ENCODE measurements around the gene PPP1R14D.
A peak's percentile ranks its signal among the peaks of the same experiment; 100 is the strongest.
"Not testable (repeated sequence)": the region's sequence is repeated elsewhere in the genome, so short reads cannot be mapped to it uniquely, and the experiment has no call there.

Gene PPP1R14D, protein sequence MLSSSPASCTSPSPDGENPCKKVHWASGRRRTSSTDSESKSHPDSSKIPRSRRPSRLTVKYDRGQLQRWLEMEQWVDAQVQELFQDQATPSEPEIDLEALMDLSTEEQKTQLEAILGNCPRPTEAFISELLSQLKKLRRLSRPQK

DNA sequence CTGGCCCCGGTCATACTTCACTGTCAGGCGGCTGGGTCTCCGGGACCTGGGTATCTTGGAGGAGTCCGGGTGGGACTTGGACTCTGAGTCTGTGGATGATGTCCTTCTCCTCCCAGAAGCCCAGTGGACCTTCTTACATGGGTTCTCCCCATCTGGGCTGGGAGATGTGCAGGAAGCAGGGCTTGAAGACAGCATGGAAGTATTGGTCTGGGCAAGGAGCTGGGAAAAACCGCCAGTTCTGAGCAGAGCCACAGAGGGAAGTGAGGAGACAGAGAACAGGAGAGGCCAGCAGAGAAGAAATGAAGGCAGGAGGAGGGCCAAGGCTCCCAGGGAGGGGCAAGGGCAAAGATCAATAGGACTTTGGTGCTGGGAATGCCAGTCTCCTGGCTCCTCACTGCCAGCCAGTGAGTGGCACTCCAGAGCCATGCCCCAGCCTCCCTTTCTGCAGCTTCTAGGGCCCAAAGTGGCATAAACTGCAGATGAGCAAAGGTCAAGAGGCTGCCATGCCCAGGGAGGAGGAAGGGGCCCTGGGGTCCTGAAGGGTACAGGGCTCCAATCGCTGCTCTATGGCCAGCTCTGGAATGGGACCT lies at the start of gene PPP1R14D:
PPP1R14D (minus strand) TSS at position 262 of the 590 bp plus-strand sequence; CDS start at position 195, 67 bp downstream.
- no peak for DNase-seq

DNA sequence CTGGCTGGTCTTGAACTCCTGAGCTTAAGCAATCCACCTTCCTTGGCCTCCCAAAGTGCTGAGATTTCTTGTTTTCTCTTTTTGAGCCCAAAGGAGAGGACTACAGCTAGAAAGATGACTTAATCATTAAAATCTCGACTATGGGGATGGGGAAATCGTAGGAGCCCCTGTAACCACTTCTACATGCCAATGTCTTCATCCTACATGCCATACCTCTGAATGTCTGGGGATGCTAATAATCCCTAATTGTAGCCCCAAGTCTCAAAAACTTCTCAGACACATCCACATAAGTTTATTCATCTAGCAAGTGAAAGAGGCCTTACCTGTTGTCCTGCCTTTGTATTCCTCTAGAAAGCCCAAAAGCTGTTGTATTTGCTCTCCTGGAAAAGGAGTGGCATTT lies 49.2 kb upstream of the PPP1R14D start:
- DNase-seq = no peak

DNA sequence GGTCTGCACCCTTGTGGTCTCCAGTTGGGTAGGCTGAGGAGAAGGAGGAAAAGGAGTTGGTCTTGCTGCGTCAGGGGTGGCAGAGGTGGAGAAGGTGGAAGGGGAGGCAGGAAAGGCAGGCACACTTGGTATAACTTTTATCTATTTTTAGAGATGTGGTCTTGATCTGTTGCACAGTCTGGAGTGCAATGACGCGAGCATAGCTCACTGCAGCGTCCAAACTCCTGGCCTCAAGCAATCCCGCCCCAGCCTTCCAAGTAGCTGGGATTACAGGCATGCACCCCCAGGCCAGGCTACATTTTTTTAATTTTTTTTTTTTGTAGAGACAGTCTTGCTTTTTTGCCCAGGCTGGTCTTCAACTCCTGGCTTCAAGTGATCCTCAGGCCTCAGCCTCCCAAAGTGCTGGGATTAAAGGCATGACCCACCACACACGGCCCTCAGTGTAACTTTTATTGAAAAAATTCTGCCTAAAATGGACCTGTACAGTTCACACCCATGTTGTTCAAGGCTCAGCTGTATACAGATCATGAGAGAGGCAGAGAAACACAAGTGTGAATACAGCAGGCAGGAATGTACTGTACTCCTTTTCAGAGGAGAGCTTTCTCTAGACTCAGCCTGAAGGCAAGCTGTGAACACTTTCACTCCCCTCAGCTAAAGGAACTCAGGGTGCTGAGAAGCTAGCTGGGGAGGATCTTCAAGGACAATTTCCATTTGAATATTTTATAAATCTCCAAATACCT lies 47.7 kb upstream of the PPP1R14D start:
- no peak for DNase-seq

DNA sequence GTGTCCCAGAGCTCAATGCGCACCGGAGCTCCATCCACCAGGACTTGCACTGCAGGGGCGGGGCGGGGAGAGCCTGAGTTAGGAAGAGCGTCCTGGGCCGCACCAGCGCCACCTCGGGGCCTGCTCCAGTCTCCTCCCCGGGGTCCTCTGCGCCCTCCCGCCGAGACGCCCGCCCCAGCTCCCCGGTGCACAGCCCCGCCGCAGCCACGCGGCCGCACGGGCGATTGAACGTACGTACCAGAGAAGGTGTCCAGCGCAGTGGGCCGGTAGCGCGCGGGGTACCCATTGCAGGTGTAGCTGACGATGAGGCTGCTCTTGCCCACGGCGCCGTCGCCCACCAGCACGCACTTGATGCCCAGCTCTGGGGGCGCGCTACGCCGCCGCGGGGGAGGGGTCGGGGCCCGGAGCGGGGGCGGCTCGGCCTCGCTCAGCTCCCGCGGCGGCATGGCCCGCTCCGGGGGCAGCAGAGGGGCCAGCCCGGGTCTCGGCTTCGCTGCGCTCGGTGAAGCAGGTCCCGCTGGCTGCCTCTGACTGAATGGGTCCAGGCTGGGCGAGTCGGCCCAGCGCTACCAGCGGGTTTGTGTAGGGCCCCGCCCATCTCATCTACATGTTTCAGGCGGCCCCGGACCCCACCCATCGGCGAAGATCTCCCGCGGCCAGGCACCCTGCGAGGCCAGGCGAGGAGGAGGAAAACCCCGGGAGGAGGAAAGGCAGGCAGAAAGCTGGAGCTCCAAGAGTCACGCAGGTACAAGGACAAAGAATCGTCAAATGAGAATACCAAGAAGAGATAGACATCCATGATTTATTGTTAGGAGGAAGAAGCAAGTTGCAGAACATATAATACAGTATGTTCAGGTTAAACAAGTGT lies 45.4 kb upstream of the PPP1R14D start, which contains the start of gene RHOV:
RHOV (minus strand) TSS at position 541 of the 868 bp plus-strand sequence; CDS start at position 446, 95 bp downstream.
- DNase-seq = peak; percentile 72

DNA sequence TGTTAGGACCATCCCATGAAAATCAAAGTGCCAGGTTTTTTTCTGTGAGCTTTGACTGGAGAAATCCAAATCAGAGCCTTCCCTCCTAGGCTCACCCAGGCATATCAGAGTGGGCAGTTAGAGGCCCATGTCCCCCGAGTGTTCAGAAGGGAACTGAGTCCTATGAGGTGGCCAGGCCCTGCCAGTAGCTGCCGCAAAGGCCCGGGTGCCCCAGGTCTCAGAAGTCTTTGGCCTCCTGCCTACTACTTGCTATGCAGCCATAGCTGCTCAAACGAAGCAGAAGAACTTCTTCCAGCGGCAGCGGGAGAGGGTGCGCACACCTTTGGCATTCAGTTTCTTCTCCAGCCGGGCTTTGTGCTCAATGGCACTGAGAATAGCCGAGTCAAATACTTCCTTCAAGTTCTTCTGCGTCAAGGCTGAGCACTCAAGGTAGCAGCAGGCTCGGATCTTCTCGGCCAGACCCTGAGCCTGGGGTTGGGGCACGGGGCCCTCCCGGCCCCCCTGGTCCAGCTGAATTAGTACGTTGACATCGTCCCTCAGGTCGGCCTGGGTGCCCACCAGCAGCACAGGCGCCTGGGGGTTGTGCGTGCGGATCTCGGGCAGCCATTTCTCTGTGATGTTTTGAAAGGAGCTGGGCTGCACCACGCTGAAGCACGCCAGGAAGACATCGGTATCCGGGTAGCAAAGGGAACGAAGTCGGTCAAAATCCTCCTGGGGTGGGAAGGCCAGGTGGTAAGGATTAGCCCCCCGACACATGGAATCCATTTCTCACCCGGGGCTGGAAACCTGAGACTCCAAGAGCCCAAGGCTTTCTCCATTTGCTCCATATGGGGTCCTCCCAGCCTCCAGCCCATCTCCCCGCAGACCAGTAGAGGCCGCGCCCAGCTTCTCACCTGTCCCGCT lies 44.5 kb upstream of the PPP1R14D start:
- DNase-seq = no peak

DNA sequence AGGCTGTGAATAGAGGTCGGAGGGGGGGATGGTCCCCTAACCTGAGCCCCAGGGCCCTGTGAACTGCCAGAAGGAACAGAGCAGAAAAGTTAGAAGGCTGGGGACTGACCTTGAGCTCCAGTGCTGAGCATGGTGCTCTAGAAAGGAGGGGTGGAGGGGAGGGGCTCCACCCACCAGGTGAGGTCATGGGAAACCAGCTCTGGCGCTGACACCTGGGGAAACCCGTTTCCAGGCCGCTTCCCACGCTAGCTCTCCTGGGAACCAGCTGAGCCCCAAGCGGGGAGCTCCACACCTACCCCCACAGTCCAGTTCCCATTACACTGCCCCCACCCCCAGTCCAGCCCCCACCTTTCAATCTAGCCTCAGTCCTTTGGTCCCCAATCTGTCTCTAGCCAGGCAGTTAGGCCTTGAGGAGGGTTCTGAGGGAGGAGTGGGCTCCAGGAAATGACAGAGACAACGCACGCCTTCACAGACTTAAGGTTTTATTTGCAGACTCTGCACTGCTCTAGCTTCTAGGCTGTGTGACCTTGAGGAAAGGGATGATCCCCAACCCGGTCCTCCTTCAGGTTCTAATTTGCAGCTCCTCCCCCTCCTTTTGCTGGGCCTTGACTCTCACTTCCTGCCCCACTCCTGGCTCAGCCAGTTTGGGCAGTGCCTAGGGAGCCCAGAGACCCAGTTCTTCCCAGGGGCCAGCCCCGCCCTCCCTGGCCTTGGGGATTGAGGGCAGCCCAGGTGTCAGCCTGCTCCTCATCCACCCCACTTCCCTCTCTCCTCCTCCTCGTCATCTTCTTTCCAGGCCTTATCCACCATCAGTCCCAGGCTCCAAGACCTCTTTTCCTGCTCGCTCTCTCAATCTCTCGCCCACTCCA lies 43.5 kb upstream of the PPP1R14D start:
- no peak for DNase-seq

DNA sequence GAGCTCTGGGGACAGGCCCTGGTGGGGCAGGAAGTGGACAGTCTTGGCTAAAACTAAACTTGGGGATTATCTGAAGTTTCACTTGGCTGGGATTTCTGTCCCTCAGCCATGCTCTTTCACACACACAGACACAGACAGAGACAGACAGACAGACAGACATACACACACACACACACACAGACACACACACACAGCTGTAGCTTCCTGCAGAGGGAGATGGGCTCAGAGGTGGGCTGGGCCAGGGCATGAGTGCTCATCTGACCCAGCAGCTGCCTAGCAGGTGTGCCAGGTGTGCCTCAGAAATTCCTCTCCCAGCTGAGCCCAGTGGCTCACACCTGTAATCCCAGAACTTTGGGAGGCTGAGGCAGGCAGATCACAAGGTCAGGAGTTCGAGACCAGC lies 42.2 kb upstream of the PPP1R14D start:
- no peak for DNase-seq

DNA sequence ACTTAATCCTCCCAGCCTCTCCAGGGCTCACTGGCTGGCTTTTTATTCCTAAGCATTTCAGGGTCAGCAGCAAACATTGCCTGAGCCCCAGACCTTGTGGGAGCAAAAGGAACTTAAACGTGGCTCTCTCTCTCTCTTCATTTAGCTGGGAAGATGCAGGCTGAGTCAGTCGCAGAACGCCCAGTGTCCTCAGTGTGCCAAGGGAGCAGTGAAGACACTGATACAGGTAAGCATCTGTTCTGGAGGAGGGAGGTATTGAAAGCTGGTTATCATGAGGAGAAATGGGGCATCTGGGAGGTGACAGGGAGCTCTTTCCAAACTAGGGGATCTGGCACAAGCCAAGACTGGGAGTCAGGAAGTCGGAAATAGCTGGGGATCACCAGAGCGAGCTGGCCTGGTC lies 41.2 kb upstream of the PPP1R14D start:
- DNase-seq = no peak

DNA sequence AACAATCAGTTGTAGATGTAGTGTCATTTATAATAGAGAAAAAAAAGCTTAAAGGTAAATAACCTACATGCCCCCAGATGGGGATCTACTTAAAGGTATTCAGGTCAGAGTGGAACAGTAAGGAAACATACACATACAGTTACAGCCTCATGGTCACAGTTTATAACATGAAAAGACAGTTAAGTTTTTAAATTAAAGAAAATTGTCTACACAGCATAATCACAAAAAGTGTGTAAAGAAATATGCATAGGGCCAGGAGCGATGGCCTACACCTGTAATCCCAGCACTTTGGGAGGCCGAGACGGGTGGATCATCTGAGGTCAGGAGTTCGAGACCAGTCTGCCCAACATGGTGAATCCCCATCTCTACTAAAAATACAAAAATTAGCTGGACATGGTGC lies 38.7 kb upstream of the PPP1R14D start:
- no peak for DNase-seq

DNA sequence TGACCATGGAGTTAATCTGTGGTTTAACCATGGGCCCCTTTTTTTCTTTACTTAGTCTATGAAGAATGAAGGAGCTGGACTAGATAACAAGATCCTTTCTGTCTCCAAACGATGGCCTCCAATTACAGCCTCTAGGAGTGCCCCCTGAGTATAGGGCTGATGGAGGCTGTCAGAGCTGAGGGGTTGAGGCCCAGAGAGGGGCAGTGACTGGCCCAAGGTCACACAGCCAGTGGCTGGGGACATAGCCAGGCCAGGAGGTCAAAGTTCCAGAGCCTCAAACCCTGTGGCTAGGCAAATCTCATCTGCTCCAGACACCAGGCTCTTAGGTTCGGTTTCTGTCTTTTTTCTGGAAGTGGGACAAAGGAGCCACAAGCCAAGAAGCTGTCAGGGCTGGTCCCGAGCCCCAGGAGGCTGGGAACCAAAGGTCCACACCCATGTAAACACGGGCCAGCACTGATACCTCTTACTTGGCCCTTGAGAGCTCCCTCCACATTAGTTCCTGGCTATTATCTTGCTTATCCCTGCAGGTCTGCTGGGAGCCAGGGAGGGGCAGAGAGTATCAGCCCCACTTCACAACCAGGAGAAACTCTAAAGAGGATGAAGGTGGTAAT lies 35.3 kb upstream of the PPP1R14D start:
- no peak for DNase-seq

DNA sequence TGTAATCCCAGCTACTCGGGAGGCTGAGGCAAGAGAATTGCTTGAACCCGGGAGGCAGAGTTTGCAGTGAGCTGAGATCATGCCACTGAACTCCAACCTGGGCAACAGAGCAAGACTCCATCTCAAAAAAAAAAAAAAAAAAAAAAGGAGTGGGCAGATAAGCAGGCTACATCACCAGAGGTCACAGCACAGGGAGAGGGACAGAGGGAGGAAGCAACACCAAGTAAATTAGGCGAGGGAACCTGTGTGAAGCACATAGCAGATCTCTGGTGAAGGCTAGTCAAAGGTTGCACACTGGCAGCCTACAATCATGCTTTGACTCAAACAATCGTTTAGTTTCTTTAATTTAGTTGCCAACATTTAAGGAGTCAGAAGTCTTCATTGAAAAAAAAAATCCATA lies 32.6 kb upstream of the PPP1R14D start:
- DNase-seq = not testable (repeated sequence)

DNA sequence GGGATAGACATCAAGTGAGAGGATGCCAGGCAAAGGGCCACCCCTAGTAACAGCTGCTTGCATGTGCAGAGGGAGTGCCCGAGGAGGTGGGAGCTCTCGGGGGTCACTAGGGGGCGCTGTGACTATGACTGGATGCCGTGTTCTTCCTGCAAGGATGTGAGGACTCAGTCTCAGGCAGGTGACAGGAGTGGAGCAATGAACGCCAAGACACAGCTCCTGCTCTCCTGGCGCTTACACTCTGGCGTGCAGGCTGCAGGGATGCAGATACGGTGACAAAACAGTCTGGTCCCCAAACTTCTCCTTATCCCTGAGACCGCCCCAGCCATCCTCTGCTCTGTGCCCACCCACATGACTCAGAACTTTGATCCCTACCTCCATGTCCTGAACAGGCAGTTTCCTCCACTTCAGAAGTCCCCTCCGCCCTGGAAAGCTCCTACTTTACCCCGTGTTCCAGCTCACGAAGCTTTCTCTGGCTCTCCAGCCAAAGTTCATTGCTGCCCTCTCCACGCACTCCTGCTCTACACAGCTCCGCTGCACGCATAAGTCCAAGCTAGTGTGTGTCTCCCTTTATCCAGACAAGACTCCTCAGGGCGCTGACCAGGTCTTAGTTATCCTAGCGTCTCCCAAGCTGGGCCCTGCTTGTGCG lies 30.8 kb upstream of the PPP1R14D start:
- DNase-seq = peak; percentile 54

DNA sequence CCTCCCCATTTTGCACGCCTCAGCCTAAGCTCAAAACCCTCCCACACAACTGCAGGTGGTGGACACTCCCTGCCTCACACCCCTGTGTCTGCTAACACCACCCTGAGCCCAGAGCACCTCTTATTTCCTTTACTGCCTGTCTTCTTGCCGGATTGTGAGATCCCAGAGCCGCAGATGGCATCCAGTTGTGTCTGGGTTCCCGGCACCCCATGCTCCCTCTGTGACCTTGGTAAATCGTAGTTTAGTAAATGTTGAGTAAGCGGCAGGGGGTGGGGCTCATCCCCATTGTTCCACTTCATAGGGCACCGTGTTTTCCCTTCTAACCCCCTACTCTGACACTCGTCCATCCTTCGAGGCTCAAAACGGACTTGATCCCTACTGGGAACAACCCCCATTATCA lies 30.2 kb upstream of the PPP1R14D start:
- no peak for DNase-seq

DNA sequence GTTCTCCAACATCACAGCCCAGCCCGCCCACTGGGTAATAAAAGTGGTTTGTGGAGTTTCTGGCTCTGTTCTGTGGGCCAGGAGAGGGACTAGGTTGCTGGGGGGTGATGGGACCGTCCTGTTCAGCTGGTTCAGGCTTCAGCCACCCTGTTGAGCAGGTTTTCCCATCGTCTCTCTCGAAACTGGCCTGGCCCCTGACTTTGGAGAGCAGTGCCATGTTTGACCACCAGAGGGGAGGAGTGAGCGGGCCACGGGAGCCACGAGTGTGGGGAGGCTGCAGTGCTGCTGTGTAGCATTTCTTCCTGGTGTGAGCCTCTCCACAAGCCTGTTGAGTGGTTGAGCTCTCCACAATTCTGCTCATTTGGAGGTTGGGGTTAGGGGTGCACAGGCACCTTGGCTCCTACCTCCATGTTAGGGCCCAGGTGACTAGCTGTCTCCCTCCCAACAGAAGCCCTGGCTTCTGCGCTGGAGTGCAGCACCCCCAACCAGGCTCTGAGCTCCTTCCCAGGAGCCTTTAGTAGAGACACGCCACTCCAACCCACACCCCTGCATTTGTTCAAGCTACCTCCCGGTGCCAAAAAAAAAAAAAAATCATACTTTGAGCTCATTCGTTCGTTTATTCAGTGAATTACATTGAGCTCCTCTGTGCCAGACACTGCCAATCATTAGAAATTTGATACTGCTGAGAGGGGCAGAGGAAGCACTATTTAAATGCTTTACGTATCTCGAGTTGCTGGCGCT lies 29.3 kb upstream of the PPP1R14D start:
- peak; percentile 47 for DNase-seq

DNA sequence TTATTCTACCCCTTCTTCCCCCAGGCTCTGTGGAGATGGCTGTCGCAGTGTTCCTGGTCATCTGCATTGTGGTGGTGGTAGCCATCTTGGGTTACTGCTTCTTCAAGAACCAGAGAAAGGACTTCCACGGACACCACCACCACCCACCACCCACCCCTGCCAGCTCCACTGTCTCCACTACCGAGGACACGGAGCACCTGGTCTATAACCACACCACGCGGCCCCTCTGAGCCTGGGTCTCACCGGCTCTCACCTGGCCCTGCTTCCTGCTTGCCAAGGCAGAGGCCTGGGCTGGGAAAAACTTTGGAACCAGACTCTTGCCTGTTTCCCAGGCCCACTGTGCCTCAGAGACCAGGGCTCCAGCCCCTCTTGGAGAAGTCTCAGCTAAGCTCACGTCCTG lies 28.2 kb upstream of the PPP1R14D start:
- no peak for DNase-seq

DNA sequence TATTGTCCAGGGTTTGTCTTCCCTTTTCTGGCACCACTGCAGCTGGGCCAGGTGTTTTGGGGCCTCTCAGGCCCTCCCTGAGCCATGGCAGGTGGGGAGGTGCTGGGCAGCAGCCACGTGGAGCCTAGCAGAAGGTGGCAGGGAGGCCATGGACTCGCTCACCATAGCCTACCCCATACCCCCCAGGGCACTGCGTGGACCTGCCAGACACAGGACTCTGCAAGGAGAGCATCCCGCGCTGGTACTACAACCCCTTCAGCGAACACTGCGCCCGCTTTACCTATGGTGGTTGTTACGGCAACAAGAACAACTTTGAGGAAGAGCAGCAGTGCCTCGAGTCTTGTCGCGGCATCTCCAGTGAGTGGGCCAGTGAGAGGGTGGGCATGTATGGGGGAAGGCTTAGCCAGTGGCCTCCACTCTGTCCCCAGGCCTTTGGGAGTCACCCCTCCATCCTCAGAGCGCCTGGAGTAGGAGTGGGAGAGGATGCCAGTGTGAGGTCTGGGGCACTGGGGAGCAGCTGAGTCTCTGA lies 27.3 kb upstream of the PPP1R14D start:
- DNase-seq = no peak

DNA sequence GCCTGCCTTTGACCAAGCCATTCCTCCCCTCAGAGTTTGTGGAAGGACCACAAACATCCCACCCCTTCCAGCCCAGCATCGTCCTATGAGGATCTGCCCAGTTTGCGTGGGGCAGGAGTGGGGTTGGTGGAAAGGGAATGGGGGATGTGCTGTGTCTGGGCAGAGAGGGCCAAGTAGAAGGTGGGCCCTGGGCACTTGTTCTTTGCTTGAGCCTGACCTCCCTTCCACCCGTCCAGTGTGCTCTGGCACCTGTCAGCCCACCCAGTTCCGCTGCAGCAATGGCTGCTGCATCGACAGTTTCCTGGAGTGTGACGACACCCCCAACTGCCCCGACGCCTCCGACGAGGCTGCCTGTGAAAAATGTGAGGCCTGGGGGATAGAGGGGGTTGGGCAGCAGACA lies 25.7 kb upstream of the PPP1R14D start:
- no peak for DNase-seq

DNA sequence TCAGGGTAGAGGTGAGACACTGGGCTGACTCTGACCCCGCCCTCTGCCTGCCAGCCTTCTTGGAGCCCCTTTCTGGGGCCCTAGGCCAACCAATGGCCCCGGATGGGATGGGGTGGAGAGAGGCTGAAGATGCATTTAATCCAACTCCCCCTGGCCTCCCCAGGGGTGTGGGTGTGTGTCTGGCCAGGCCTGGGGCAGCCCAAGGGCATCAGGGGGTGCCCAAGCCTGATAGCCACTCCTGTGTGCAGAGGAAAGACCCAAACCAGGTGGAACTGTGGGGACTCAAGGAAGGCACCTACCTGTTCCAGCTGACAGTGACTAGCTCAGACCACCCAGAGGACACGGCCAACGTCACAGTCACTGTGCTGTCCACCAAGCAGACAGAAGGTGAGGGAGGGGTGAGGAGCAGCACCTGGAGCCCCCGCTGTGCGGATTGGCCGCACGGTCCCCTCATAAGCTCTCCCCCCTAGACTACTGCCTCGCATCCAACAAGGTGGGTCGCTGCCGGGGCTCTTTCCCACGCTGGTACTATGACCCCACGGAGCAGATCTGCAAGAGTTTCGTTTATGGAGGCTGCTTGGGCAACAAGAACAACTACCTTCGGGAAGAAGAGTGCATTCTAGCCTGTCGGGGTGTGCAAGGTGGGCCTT lies 24.9 kb upstream of the PPP1R14D start:
- DNase-seq = no peak

DNA sequence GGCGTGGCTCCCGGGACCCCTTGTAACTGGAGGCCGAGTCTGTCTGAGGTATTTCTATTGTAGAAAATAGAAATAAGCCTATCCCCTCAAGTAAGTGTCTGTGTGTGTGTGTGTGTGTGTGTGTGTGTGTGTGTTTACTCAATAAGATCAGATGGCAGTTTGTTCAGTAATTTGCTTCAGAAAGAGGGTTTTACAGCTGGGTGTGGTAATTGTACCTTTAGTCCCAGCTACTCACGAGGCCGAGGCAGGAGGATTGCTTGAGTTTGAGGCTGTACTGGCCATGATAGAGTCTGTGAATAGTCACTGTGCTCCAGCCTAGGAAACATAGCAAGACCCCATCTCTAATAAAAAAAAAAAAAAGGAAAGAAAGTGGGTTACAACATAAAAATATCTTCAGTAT lies 24.0 kb upstream of the PPP1R14D start:
- no peak for DNase-seq

All from NCI-H1048 (cell line).